ENCODE results near the gene ZNF423.

ZNF423 gene

DNA sequence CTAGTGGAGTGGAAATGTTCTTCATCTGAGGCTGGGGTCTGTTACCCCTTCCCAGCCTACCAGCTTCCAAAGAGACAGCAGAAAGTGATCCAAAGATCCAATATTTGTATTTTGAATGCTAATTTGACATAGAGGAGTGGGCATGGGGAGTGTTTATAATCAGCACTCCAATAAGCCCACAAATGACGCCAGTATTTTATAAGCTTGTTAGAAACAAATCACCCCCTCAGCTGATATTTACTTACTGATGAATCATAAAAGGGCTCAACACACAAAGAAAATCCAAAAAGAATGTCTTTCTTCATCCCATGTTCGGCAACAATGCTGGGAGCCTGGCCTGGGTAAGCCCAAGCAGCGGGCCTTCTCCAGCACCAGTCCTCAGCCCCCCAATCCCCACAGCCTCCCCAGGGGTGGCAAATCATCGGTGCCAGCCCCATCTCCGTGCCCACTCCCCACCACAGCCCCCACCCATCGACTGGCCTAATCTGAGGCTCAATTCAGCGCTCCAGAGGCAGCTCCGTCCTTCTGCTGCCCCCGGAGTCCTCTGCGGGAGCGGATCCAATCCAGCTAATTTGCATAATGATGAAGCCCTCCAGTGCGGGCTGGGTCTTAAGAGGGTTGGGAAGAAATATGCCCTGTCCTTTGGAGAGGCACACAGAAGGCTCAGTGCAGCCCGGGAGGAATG is 312.8 kb downstream of the ZNF423 start:
- peaks cover 28% of the 10 kb centered on the region for H3K4me1 ChIP-seq (ENCODE audit: insufficient read depth, insufficient read length)
- H3K4me3 ChIP-seq (ENCODE audit: insufficient read length, low read depth), result no peak overlapping the region
- H3K36me3 ChIP-seq (ENCODE audit: insufficient read depth, insufficient read length, low read length), result peaks cover 5% of the 10 kb centered on the region
- H3K27me3 ChIP-seq (ENCODE audit: insufficient read depth, insufficient read length), result no peaks in the 10 kb centered on the region
- H3K9ac ChIP-seq (ENCODE audit: insufficient read length, low read depth), result no peak overlapping the region
- TF ChIP-seq YY1 (IDR thresholded peaks at IDR 0.05; ENCODE audit: insufficient read depth, insufficient read length) (no peak), ZNF274 (IDR thresholded peaks at IDR 0.05; ENCODE audit: low read depth, low read length) (no peak), SUZ12 (IDR thresholded peaks at IDR 0.05; ENCODE audit: extremely low read depth, insufficient read depth, insufficient read length) (no peak)
- DNase-seq (ENCODE audit: low read depth, low spot score), result no peak
- H3K9me3 ChIP-seq (ENCODE audit: insufficient read depth, low read length), result no peaks in the 10 kb centered on the region

DNA sequence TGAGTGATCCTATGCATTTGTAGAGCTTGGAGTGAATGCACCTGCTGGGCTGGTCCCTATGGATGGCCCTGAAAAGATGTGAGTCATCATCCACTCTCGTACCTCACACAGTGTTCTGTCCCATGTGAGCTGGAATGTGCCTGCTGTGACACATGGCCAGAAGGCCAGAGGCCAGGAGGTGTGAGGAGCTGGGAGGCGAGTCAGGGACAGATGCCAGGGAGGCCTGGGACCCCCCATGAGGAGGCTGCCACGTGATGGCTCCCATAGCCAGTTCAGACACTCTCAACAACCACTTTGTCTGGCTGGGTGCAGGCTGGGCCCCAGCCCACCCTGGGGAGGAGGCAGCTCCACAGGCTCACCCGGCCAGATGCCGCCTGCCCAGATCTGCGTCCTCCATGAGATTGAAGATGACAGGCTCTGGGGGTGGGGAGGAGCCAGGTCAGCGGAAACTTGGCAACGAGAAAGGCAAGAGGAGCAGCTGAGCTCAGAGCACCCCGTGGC is 313.5 kb downstream of the ZNF423 start:
- Histone ChIP-seq H3K4me3 (ENCODE audit: insufficient read length, low read depth) (no peak overlapping the region), H3K4me1 (ENCODE audit: insufficient read depth, insufficient read length) (peaks cover 26% of the 10 kb centered on the region), H3K9ac (ENCODE audit: insufficient read length, low read depth) (no peak overlapping the region), H3K27me3 (ENCODE audit: insufficient read depth, insufficient read length) (no peaks in the 10 kb centered on the region), H3K36me3 (ENCODE audit: insufficient read depth, insufficient read length, low read length) (peaks cover 5% of the 10 kb centered on the region), H3K9me3 (ENCODE audit: insufficient read depth, low read length) (no peaks in the 10 kb centered on the region)
- no peak for TF ChIP-seq ZNF274 (IDR thresholded peaks at IDR 0.05; ENCODE audit: low read depth, low read length)
- no peak for DNase-seq (ENCODE audit: low read depth, low spot score)

DNA sequence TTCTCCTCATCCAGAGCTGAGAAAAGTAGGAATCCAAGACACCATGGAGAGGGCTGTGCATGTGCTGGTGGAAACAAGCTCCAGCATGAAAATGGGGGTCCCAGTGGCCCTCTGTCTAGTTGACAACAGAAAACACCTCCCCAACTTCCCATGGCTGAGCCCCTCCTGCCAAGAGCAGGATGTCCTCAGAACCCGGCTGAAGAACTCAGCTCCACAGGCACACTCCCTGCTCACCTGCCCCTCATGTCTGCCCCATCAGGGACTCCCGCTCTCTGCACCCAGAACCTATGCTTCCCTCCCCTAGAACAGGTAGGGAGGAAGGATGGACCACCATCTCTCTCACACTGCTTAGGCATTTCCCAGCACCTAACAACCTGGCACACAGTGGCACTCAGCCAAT is 315.1 kb downstream of the ZNF423 start:
- peaks cover 22% of the 10 kb centered on the region for H3K4me1 ChIP-seq (ENCODE audit: insufficient read depth, insufficient read length)
- no peaks in the 10 kb centered on the region for H3K9me3 ChIP-seq (ENCODE audit: insufficient read depth, low read length)
- no peak for DNase-seq (ENCODE audit: low read depth, low spot score)
- no peaks in the 10 kb centered on the region for H3K27me3 ChIP-seq (ENCODE audit: insufficient read depth, insufficient read length)
- H3K4me3 ChIP-seq (ENCODE audit: insufficient read length, low read depth), result no peak overlapping the region
- H3K9ac ChIP-seq (ENCODE audit: insufficient read length, low read depth), result no peak overlapping the region
- TF ChIP-seq ZNF274 (IDR thresholded peaks at IDR 0.05; ENCODE audit: low read depth, low read length) (no peak), YY1 (IDR thresholded peaks at IDR 0.05; ENCODE audit: insufficient read depth, insufficient read length) (no peak), SUZ12 (IDR thresholded peaks at IDR 0.05; ENCODE audit: extremely low read depth, insufficient read depth, insufficient read length) (no peak)
- peaks cover 5% of the 10 kb centered on the region for H3K36me3 ChIP-seq (ENCODE audit: insufficient read depth, insufficient read length, low read length)

DNA sequence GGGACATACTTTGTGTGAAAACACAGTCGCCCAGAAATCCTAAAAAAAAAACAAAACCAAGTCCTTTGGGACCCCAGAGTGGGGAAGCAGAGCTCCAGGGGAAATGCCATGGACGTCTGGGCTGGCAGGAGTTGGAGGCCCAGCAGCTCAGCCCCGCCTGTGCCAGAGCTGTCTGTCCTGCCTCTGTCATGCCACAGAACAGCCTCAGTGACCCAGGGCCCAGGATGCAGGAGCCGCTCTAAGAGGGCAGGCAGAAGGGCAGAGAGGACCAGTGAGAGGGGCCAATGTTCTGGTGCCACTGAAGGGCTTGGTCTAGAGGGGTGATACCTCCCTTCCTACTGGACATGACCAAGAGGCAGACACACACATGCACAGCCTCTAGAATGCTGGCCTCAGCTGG is 316.2 kb downstream of the ZNF423 start:
- H3K9ac ChIP-seq (ENCODE audit: insufficient read length, low read depth), result no peak overlapping the region
- H3K4me1 ChIP-seq (ENCODE audit: insufficient read depth, insufficient read length), result peaks cover 19% of the 10 kb centered on the region
- TF ChIP-seq SUZ12 (IDR thresholded peaks at IDR 0.05; ENCODE audit: extremely low read depth, insufficient read depth, insufficient read length) (no peak), ZNF274 (IDR thresholded peaks at IDR 0.05; ENCODE audit: low read depth, low read length) (no peak), YY1 (IDR thresholded peaks at IDR 0.05; ENCODE audit: insufficient read depth, insufficient read length) (no peak)
- H3K36me3 ChIP-seq (ENCODE audit: insufficient read depth, insufficient read length, low read length), result peaks cover 5% of the 10 kb centered on the region
- no peak overlapping the region for H3K4me3 ChIP-seq (ENCODE audit: insufficient read length, low read depth)
- peaks cover 2% of the 10 kb centered on the region for H3K27me3 ChIP-seq (ENCODE audit: insufficient read depth, insufficient read length)
- no peaks in the 10 kb centered on the region for H3K9me3 ChIP-seq (ENCODE audit: insufficient read depth, low read length)
- DNase-seq (ENCODE audit: low read depth, low spot score), result no peak

DNA sequence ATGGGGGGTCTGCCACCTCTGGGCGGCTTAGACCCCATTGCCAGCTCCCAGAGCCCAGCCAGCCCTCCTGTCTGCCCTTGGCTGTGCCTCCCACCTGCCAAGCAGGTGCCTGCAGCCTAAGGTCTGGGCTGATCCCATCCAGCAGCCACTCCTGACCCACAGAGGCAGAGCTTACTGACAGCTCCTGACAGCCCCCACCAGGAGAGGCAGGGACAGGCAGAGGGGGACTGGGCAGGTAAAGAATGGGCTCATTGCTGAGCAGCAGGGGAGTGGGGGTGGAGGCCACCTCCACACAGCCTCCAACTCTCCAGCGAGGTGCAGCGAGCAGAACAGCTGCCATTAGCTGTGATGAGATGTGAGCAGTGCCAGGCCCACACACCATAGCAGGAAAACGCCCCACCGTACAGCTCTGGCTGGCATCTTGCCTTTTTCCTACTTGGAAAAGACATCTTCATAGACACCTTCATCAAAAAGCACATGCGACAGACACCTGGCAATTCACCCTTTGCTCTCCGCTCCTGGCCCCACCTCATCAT is 317.9 kb downstream of the ZNF423 start:
- DNase-seq (ENCODE audit: low read depth, low spot score), result no peak
- Histone ChIP-seq H3K9ac (ENCODE audit: insufficient read length, low read depth) (no peak overlapping the region), H3K27me3 (ENCODE audit: insufficient read depth, insufficient read length) (peaks cover 2% of the 10 kb centered on the region), H3K9me3 (ENCODE audit: insufficient read depth, low read length) (no peaks in the 10 kb centered on the region), H3K4me3 (ENCODE audit: insufficient read length, low read depth) (no peak overlapping the region), H3K4me1 (ENCODE audit: insufficient read depth, insufficient read length) (peaks cover 22% of the 10 kb centered on the region), H3K36me3 (ENCODE audit: insufficient read depth, insufficient read length, low read length) (no peaks in the 10 kb centered on the region)
- no peak for TF ChIP-seq YY1 (IDR thresholded peaks at IDR 0.05; ENCODE audit: insufficient read depth, insufficient read length)
- no peak for TF ChIP-seq SUZ12 (IDR thresholded peaks at IDR 0.05; ENCODE audit: extremely low read depth, insufficient read depth, insufficient read length)
- no peak for TF ChIP-seq ZNF274 (IDR thresholded peaks at IDR 0.05; ENCODE audit: low read depth, low read length)

DNA sequence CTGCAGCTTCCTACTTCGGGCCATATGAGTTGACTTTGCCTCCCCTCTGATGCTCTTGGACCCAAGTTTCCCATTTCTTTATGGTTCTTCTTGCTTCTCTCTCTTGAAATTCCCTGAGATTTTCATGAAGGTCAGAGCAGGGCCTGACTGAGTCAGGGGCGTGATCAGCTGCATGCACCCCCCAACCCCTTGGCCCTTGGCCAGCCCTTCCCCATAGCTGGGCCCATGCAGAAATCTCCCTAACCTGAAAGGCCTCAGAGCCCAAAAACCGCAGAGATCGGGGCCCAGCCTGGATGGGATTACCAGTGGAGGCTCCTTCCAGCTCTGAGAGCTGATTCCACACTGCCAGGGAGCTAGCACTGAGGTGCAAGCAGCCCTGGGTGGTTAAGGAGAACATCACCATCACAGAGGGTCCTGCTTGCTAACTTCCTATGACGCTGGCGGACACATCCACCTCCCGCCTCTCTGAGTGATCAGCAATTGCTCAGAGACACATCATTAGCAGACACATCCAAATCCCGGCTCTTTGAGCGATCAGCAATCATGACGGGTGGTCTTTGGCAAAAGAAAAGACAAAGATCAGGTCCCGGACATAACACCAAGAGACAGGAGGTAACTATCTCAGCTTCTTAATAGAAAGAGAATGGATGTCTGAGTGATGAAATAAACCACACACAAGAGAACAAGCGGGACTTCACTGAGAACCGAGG is 320.9 kb downstream of the ZNF423 start:
- H3K36me3 ChIP-seq (ENCODE audit: insufficient read depth, insufficient read length, low read length), result no peaks in the 10 kb centered on the region
- peaks cover 33% of the 10 kb centered on the region for H3K4me1 ChIP-seq (ENCODE audit: insufficient read depth, insufficient read length)
- no peak for TF ChIP-seq ZNF274 (IDR thresholded peaks at IDR 0.05; ENCODE audit: low read depth, low read length)
- TF ChIP-seq SUZ12 (IDR thresholded peaks at IDR 0.05; ENCODE audit: extremely low read depth, insufficient read depth, insufficient read length), result no peak
- TF ChIP-seq YY1 (IDR thresholded peaks at IDR 0.05; ENCODE audit: insufficient read depth, insufficient read length), result no peak
- H3K4me3 ChIP-seq (ENCODE audit: insufficient read length, low read depth), result no peak overlapping the region
- DNase-seq (ENCODE audit: low read depth, low spot score), result no peak
- H3K9me3 ChIP-seq (ENCODE audit: insufficient read depth, low read length), result no peaks in the 10 kb centered on the region
- H3K27me3 ChIP-seq (ENCODE audit: insufficient read depth, insufficient read length), result peaks cover 2% of the 10 kb centered on the region
- peak overlapping the region; percentile 2 for H3K9ac ChIP-seq (ENCODE audit: insufficient read length, low read depth)

DNA sequence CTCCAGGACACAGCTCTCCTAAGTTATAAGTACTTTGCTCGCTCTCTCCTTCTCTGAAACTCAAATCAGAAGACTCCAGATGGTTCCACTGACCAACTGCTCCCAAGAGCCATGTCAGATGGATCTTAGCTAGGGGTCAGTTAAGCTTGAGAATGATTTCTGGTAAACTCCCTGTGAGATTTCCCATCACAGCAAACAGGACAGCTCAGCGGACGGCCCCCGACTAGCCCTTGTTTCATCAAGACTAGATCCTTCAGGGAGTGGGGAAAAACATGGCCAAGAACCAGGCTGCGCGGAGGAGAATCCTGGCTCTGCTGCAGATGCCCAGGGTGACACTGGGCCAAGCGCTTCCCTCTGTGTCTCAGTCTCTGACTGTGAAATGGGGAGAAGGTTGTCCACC is 322.5 kb downstream of the ZNF423 start:
- TF ChIP-seq ZNF274 (IDR thresholded peaks at IDR 0.05; ENCODE audit: low read depth, low read length) (no peak), SUZ12 (IDR thresholded peaks at IDR 0.05; ENCODE audit: extremely low read depth, insufficient read depth, insufficient read length) (no peak), YY1 (IDR thresholded peaks at IDR 0.05; ENCODE audit: insufficient read depth, insufficient read length) (no peak)
- no peak overlapping the region for H3K9ac ChIP-seq (ENCODE audit: insufficient read length, low read depth)
- DNase-seq (ENCODE audit: low read depth, low spot score), result no peak
- peaks cover 42% of the 10 kb centered on the region for H3K4me1 ChIP-seq (ENCODE audit: insufficient read depth, insufficient read length)
- no peaks in the 10 kb centered on the region for H3K9me3 ChIP-seq (ENCODE audit: insufficient read depth, low read length)
- H3K4me3 ChIP-seq (ENCODE audit: insufficient read length, low read depth), result no peak overlapping the region
- H3K27me3 ChIP-seq (ENCODE audit: insufficient read depth, insufficient read length), result peaks cover 2% of the 10 kb centered on the region
- H3K36me3 ChIP-seq (ENCODE audit: insufficient read depth, insufficient read length, low read length), result no peaks in the 10 kb centered on the region
